Forelimb muscle (tissue), 1 donor: ENCODE measurements around the gene ATP6V0D1. TPM values are rescaled to one million over a fixed set of nuclear protein-coding genes. Genes with fewer than 3 reads are reported as not detected.
"Not testable (repeated sequence)": the region's sequence is repeated elsewhere in the genome, so short reads cannot be mapped to it uniquely, and the experiment has no call there.

Experiments
- DNase-seq: peaks from one replicate; pipeline ENCODE4 v3.0.0-alpha.2; 2013; ENCODE audit warnings: low read depth
- polyA plus RNA-seq: library from polyadenylated mRNA; unstranded; fragments of 120-200 nt; gene quantifications from one replicate; pipeline ENCODE4 v1.2.1, GENCODE V29; 2013; ENCODE audit not compliant: insufficient read length

Gene ATP6V0D1
- 61.4 TPM for polyA plus RNA-seq

GRCh38 chr16:67480833-67481560, at the start of gene ATP6V0D1:
TSS of gene ATP6V0D1 (minus strand) at chr16:67481157. CDS start at chr16:67481086, 71 bp downstream.
- peak; percentile 96 for DNase-seq

GRCh38 chr16:67530013-67530939, 49.3 kb upstream of the ATP6V0D1 start:
- DNase-seq: no peak

DNA sequence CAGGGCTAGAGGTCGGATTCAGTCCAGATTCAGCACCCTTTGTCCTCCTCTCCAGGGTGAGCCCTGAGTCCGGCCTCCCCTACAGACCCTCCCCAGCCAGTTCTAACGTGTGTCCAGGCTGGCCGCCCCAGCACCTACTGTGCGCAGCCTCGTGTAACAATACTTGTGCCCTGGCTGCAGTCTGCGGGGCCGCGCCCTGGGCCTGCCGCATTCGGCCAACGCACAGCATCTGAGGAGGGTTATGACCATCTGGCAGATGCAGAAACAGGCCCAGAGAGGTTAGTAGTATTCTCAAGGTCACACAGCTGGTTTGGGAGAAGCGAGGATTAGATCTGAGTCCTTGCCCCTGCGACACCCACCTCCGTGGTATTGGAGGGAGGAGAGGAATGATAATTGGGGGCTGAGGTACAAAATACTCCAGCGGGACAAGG, 48.6 kb upstream of the ATP6V0D1 start:
- no peak for DNase-seq

DNA sequence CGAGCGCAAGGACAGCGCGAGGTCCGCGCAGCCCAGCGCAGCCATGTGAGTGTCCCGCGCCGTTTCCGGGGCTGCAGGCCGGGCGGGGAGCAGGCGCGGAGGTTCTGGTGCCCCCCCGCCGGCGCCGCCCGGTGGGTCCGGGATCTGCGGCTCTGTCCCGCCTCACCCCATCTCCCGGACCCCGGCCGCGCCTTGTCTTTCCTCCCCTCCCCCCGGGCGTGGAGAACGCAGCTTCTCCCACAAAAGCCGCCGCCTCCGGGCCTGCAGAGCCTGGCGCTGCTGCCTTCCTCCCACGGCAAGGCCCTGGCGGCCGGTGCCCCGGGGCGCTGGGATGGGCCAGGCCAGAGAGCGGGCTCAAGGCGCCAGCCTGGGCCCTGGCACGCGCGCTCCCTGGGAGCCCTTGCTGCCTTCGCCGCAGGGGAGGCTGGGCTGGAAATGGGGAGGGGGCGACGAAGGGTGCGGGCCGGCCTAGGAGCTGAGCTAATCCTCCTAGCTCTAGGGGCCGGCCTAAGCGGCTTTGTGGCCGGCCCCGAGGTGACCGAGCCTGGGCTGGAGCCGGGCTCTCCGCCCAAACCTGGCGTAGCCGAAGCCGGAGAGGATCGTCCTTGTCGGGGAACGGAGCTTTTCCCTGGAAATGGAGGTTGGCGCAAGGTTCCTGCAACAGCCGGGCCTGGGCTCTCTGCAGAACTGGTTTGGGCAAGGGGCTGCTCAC, 48.1 kb upstream of the ATP6V0D1 start:
- no peak for DNase-seq

DNA sequence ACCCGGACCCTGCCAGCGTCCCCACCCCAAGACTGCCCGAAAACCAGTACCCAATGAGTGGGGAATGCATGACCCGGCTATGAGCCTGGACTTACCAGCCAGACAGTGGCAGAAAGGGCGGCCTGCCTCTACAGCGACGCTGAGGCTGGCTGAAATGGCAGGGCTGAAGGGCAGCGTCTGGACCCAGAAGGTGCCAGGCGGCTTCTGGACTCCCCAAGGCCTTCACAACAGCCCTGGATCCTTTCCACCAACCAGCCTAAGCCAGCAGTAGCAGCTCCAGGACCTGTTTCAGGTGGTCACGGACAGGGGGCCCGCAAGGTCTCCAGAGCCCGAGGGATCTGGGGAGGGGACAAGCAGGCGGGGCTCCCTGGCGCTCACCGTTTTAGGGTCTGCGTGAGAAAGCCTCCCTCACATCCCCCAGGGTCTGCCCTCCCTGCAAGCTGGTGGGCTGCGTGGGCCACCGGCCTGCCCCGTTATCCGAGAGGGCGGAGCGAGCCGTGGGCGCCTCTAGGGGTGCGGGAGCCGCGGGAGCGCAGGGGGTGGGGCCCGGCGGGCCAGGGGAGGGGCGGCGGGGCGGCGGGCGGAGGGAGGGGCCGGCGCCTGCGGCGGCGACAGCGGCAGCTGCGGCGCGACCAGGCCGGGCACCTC, 47.4 kb upstream of the ATP6V0D1 start, which contains the start of gene RIPOR1:
TSS of gene RIPOR1 (plus strand) at position 608 of the 648 bp plus-strand sequence. CDS start 9,618 bp downstream, outside the sequence.
- no peak for DNase-seq

DNA sequence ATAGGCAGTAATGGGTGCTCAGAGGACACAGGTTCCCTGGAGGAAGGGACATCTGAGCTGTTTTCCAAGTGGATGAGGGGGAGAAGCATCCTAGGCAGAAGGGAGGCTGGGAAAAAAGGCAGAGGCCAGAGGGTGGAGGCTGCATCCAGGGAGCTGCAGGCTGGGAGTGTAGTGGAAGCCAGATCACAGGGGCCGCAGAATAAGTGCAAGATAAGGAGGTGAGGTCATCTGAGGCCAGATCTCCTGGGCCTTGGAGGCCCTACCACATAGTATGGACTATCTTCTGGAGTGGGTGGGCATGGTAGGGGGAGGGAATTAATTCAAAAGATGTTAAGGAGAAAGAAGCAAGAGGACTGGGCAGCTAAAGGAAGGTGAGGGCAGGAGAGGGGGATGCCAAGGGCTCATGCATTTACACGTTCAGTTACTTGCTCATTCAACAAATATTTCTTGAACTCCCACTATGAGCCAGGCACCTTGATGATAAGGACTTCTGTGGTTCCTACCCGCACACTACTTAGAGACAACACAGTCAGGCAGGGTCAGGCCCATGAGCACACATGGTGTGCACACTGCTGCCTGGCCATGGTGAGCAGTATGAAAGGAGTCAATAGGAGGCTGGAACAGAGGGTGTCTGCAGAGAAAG, 45.3 kb upstream of the ATP6V0D1 start:
- DNase-seq: no peak

DNA sequence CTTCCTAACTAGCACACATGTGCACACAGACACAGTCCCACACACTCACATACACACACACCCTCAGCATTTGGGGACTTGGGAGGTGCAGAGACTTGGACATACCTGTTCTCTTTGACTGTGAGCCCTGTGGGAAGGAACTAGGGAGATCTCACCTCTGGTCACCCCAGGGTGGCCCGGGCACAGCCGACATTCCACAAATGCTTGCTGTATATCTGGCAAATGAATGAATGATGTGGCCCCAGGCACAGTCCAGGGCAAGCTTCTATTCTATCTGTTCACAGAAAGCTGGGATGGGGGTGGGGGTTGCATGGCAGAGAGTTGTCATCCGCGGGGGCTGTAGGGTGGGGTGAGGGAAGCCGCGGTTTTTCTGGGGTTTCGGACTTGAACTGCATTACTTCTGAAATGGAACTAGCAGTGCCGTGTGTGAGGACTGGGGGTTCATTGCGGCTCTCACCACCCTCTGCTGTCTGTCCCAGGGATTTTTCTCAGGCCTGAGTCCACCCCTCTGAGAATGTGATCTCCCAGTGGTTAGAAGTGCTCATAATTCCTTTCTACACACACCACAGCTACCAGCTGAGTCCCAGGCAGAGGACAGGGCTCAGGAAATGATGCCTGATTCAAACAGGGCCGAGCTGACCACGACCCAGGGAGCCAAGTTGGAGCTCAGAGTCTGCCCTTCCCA, 44.4 kb upstream of the ATP6V0D1 start:
- no peak for DNase-seq

DNA sequence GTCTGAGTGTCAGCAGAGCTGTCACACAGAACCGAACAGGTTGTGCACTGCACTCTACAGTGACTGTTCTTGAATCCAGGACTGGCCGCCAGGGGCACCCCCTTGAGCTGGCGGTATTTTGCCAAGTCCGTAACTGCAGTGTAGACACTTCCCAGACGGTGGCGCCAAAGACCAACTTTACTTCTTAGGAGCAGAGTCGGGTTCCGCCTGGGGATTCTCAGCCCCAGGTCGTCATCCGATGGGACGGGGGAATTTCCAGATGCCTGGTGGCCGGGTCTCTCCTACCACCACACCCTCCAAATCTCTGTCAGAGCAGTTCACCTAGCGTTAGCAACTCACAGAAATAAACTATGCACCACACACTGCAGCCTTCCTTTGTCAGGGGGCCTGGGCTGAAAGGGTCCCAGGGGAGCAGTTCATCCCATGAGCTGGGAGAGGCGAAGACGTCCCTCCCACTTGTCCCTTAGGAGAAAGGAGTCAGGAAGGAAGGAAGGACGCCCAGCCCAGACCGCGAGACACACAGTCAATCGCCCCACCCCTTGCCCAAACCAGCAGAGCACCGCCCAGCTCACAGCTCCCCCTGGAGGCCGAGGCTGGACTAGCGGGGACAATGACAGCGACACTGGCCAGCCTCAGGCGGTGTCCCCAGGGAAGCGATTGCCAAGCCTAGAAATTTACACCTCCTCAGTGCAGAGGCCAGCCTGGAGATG, 40.3 kb upstream of the ATP6V0D1 start:
- DNase-seq: peak; percentile 87

DNA sequence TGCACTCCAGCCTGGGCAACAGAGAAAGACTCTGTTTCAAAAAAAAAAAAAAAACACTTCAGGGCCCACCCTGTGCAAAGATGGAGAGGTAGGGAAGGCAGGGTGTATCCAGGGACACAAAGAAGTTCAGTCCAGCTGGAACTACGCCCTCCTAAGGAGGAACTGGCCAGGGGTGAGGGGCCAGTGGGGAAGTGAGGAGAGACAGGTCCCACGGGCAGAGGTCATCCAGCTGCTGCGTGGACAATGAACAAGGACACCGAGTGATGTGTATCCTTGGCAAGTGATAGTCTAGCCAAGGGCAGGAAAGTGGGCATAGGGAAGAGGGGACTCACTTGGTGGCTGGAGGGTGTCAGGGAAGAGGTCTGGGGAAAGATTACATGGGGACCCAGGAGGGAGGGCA, 38.3 kb upstream of the ATP6V0D1 start:
- no peak for DNase-seq

DNA sequence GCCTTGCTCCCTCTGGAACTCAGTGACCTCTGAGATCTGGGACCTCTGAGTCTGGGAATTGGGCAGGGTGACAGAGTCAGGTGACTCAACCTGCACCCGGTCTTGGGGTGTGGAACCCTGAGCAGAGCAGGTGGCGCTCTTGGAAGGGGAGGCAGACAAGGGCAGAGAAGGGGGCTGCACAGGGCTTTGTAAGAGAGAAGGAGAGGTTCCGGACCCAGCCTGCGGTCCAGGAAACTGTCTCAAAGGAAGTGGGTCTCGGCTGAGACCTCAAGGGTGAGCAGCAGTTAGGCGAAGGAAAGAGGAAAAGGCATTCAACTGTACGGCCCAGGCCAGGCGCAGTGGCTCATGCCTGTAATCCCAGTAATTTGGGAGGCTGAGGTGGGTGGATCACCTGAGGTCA, 37.7 kb upstream of the ATP6V0D1 start:
- no peak for DNase-seq

GRCh38 chr16:67517661-67518423, 36.9 kb upstream of the ATP6V0D1 start:
- no peak for DNase-seq

DNA sequence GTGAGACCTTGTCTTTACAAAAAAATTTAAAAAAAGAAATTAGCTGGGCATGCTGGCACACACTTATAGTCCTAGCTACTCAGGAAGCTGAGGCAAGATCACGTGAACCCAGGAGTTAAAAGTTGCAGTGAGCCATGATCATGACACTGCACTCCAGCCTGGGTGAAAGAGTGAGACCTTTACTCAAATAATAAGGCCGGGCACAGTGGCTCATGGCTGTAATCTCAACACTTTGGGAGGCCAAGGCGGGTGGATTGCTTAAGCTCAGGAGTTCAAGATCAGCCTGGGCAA, 36.1 kb upstream of the ATP6V0D1 start:
- DNase-seq: no peak

DNA sequence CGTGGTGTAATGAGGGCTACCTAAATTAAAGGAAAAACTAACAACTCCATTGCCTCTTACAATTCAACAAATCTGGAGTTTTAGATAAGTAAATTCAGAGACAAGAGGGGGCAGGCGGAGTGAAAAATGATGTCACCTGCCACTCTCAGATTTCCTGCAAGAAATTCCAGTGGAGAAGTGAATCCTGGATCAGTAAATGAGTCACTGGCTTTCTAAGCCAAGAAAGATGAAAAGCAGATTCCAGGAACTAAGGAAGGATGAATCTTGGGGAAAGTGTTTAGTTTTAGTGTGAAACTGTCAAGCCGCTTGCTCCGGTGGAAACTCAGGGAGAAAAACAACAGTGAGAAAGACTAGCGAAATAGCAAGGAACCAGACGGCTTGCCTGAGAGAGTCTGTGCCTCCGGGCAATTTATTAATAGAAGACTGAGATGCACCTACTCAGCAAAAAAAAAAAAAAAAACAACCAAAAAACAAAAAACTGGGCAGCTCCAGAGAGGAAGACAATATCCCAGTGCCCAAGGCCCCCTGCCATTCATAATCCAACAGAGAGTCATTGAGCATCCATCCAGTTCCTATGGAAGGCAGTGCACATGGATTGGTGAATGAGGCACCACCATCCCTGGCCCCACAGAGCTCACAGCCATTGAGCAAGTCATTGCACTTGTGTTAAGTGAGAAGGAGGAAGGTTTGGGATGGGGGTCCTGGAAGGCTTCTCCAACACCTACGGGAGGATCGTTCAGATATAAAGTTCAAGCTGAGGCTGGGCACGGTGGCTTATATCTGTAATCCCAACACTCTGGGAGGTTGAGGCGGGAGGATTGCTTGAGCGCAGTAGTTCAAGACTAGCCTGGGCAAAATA, 35.6 kb upstream of the ATP6V0D1 start:
- no peak for DNase-seq

GRCh38 chr16:67514382-67514828, 33.4 kb upstream of the ATP6V0D1 start:
- peak; percentile 72 for DNase-seq

GRCh38 chr16:67513892-67514291, 32.9 kb upstream of the ATP6V0D1 start:
- not testable (repeated sequence) for DNase-seq

- DNase-seq: no peak
These were observed 28.1 kb upstream of the ATP6V0D1 start for GRCh38 chr16:67509016-67509415.

DNA sequence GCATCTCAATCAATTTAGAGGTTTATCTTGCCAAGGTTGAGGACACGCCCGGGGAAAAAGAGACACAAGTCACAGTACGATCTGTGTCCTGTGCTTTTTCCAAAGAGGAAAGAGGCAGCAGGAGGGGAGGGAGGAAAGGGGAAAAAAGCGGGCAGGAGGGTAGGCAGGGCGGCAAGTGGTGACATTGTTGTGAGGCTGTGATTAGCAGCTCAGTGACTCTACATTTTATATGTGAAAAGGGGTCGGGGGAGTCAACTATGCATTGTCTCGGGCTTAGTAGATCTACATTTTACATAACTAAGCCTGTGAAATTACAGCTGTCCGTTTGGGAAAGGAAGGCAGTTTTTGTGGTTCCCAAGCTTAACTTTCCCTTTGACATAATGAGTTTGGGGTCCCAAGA, 25.5 kb upstream of the ATP6V0D1 start:
- no peak for DNase-seq
